KG1 (cell line): ENCODE results near the gene KDM8.
A peak's percentile ranks its signal among the peaks of the same experiment; 100 is the strongest.
"Not testable (repeated sequence)": the region's sequence is repeated elsewhere in the genome, so short reads cannot be mapped to it uniquely, and the experiment has no call there.

Experiments used
- DNase-seq: peaks from one replicate; lab custom pipeline; 2025; lab: John Stamatoyannopoulos, UW

The KDM8 gene

DNA sequence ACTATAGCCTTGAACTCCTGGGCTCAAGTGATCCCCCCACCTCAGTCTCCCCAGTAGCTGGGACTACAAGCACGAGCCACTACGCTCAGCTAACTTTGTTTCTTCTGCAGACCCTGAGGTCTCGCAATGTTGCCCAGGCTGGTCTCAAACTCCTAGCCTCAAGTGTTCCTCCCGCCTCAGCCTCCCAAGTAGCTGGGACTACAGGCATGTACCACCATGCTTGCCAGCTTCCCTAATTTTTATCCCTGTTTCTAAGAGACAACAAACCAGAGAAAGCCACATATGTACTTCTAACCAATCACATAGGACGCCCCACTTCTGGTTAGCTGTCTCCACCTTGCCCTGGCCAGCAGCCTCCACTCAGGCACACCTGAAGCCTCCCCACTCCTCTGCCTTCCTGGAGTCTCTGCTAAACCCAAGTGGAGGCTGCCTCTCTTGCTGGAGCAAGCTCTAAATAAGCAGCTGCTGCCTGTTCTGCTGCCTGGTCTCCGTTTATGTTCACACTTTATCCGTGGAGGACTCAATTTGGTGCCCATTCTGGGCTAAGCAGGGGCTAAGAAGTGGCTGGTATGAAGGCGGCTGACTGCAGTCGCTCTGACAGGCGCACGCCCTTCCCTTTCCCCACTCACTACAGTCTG lies 40.5 kb downstream of the KDM8 start:
- DNase-seq = no peak

DNA sequence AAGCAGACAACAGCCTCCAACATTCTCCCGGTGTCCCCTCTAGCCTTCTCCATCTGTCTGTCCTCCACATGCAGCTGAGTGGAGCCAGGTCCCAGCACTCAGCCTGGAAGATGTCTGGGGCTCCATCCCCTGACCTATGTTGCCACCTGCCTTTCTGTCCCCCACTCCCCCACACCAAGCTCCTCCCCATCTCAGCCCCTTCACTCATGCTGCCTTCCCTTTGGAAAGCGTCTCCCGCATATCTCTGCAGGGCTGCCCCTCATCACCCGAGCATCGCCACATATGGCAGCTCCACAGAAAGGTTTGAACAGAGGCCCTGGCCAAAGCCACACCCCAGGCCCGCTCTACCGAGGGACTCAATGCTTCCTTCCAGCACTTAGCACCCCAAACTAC lies 41.0 kb downstream of the KDM8 start:
- DNase-seq = no peak

DNA sequence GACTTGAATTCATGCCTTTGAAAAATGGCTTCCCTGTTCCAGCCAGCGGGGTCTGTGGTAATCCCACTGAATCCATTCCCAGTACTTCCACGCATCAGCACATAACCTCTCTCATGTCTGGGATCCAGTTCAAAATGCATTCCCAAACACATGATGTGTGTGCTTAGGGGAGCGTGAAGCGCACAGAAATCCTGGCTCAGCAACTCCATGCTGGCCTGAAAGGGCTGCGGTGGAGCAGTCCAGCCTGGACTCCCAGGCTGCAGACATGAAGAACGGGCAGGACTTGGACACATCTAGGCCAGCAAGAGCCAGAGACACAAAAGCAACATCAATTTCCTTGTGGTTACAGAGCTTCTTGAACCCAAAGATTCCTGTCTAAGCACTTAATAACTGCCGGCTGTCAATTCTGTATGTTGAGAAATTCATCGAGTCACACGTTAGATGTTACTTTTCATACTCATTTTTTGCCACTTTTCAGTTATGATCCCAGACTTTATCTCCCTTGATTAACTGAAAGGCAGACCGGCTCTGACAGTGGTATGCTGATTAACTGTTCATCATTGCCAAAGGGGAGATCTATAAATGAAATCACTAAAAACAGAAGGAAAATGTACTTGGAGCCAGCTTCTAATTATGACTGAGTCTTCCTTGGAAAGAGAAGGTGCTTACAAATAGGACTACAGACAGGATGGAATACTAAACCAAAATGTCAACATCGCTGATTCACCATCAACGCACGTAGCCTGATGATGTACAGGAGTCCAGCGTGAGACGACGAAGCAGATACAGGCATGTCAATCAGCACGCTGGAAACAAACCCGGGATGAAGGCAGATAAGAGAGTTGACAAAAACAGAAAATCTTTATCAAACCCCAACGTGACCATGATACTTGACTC lies 42.2 kb downstream of the KDM8 start:
- no peak for DNase-seq

GRCh38 chr16:27246439-27246838 lies 43.1 kb downstream of the KDM8 start:
- DNase-seq = no peak

- DNase-seq = not testable (repeated sequence)
Observed at GRCh38 chr16:27247076-27247475, 43.8 kb downstream of the KDM8 start.

DNA sequence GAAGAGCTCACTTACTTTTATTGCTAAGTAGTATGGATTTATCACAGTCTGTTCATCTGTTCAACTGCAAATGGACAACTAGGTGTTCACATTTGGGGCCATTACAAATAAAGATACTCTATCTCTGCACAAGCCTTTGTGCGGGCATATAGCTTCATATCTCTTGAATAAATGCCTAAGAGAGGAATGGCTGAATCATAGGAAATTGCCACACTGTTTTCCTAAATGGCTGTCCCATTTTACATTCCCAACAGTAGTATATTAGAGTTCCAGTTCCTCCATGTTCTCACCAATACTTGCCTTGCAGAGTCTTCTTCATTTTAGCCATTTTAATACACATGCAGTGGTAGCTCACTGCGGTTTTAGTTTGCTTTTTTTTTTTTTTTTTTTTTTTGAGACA lies 44.7 kb downstream of the KDM8 start:
- DNase-seq = no peak

DNA sequence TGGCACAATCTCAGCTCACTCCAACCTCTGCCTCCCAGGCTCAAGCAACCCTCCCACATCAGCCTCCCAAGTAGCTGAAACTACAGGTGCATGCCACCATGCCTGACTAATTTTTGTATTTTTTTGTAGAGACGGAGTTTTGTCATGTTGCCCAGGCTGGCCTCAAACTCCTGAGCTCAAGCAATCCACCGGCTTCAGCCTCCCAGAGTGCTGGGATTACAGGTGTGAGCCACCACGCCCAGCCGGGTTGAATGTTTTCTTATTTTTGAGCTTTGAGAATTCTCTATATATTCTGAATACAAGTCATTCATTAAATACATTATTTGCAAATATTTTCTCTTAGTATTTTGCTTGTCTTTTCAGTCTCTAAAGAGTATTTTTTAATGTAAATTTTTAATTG lies 45.6 kb downstream of the KDM8 start:
- DNase-seq = not testable (repeated sequence)

GRCh38 chr16:27251541-27252205 lies 48.3 kb downstream of the KDM8 start:
- no peak for DNase-seq

- DNase-seq = no peak
Observed at GRCh38 chr16:27252206-27252585, 48.9 kb downstream of the KDM8 start.

- DNase-seq = no peak
Observed at GRCh38 chr16:27253526-27253930, 50.2 kb downstream of the KDM8 start.

DNA sequence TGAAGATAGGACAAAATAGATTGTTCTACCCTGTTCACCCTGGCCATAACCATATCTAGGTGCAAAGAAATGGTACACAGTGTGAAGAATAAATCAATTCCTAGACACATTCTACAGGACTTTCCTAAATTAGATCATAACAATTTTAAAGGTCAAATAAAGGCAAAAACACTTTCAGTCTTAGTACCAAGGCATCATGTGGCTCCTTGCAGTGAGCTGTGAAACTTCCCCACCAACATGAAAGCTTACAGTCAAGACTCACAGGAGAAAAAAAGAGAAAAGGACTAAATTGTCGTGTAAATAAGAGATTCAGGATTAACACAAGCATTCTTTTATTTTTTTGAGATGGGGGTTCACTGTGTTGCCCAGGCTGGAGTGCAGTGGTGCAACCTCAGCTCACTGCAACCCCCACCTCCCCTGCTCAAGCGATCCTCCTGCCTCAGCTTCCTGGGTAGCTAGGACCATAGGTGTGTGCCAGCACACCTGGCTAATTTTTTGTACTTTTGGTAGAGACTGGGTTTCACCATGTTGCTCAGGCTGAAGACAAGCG lies 51.0 kb downstream of the KDM8 start:
- DNase-seq = no peak

- DNase-seq = no peak
Observed at GRCh38 chr16:27256861-27257260, 53.5 kb downstream of the KDM8 start.

DNA sequence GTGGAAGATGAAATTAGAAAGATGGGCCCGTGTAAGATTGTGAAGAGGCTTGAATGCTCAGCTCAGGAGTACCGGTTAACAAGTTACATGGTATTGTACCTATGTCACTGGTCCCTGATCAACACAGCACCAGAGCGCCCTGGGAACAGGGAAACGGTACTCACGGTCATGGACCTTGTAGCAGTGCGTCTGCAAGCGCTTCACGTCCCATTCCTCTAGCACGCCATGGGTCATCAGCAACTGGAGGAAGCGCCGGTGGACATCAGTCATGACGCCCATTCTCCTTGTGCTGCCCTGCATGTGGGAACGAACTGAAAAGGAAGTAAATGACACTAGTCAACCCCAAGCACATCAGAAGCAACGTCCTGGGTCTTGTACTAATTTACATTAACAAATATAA lies 53.9 kb downstream of the KDM8 start:
- DNase-seq = no peak

DNA sequence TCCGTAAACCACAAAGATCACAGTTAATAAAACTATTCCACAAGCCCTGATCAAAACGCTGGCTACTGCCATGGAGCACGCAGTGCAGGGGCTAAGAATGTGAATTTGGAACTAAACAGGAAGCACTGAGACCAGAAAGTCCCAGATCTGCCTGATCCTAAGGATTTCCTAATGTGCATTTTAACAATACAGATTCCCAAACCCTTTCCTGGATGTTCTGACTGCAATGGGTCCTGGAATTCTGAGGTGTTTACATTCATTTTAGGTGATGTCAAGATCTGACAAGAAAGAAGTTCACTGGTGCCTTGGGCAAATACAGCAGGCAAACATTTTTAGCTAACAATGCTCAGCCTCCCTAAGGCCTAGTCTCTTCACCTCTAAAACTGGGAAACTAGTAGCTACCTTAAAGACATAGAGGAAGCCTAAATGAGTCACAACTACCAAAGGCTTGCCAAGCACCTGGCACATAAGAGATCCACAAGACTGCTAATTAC lies 55.0 kb downstream of the KDM8 start:
- no peak for DNase-seq

GRCh38 chr16:27259710-27260109 lies 56.4 kb downstream of the KDM8 start:
- no peak for DNase-seq

GRCh38 chr16:27262904-27263423 lies 59.6 kb downstream of the KDM8 start:
- DNase-seq = not testable (repeated sequence)

DNA sequence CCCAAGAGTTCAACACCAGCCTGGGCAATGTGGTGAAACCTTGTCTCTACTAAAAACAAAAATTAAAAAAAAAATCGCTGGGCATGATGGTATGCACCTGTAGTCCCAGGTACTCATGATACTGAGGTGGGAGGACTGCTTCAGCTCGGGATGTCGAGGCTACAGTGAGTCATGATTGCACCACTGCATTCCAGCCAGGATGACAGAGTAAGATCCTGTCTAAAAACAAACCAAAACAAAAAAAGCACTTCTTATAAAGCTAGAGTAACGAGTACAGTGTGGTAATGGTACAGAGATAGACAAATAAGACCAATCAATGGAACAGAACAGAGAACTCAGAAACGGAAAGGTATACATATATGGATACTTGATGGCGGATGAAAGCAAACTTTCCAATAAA lies 60.8 kb downstream of the KDM8 start:
- DNase-seq = no peak

GRCh38 chr16:27265982-27266381 lies 62.7 kb downstream of the KDM8 start:
- no peak for DNase-seq

DNA sequence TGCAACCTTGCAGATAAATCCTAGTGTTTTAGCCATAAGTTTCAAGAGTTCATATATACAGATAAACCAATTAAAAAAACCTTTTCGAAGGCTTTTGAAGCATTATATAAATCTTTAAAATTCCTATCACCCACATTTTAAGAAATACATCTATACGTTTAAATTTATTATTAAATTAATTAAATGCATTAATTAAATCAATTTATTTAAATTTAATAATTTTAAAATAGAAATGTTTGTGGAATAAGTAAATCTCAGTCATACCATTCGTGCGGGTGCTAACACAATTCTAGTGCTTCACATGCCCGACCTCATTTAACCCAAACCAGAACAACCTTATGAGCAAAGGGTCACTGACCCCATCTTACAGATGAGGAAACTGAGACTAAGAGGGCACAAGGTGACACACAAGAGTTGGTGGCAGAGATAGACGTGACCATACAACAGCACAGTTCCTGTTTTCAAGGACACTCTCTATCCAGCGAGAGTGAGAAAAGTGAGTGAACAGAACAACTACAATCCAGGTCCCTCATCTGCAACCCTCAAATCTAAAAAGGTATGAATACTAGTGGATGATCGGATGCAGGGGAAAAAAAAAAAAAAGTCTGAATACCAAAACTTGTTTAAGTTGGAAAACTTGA lies 63.8 kb downstream of the KDM8 start:
- DNase-seq = no peak

- DNase-seq = peak; percentile 94
Observed at GRCh38 chr16:27268376-27269299, 65.3 kb downstream of the KDM8 start, which contains the start of gene NSMCE1. Gene NSMCE1 (minus strand): TSS chr16:27268772. CDS start chr16:27257570, 11,202 bp downstream.
